NCI-H1048 (cell line): ENCODE results near the gene LGSN.
"Not testable (repeated sequence)": the region's sequence is repeated elsewhere in the genome, so short reads cannot be mapped to it uniquely, and the experiment has no call there.

Source experiments
- DNase-seq: peaks from one replicate; lab custom pipeline; 2025; lab: John Stamatoyannopoulos, UW

Gene LGSN

GRCh38 chr6:63305277-63305676 is 14.5 kb downstream of the LGSN start:
- DNase-seq: no peak

- DNase-seq: no peak
These were observed 16.3 kb downstream of the LGSN start for GRCh38 chr6:63303476-63303875.

DNA sequence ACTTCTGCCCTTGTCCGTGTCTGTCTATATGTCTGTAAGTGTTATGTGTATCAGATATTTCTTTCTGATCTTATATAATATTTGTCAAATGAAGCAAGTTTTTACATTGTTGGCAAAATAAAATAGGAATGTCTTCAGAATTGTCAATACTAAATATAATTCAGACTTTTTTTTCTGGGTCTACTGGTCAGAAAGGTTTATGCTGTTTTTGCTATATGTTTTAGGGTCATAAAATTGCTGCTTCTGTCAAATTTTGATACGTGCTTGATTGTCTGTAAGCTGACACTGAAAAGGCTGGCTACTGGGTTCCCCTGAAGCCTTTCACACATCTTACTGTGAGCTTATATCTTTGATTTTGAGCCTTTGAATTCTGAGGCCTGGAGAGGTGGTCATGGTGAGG is 20.1 kb downstream of the LGSN start:
- DNase-seq: no peak

DNA sequence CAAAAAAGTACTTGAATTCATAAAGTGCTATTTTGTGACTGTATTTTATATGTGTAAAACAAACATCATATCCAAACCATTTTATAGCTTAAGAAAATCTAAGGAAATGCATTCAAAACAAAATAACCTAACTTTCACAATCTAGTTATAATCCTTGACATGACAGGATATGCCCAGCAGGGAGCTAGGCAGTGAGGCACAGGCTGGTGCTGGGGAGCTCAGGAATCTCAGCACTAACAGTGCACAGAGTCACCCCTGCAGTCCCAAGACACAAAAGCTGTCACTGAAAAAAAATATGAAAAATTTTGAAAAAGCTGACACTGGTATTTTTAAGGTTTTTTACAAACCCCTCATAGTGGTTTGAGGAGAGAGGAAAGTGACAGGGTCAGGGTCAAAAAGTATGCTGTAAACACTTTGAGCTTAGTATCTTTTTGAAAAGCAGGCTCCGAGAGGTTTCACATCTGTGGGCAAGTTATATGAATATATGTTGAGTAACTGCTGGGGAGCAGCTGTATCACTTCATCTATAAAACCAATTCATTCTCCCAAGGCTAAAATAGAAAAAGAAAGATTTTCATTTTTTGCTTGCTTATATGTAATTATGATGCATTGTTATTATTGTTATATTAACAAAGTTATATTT is 24.1 kb downstream of the LGSN start:
- no peak for DNase-seq

DNA sequence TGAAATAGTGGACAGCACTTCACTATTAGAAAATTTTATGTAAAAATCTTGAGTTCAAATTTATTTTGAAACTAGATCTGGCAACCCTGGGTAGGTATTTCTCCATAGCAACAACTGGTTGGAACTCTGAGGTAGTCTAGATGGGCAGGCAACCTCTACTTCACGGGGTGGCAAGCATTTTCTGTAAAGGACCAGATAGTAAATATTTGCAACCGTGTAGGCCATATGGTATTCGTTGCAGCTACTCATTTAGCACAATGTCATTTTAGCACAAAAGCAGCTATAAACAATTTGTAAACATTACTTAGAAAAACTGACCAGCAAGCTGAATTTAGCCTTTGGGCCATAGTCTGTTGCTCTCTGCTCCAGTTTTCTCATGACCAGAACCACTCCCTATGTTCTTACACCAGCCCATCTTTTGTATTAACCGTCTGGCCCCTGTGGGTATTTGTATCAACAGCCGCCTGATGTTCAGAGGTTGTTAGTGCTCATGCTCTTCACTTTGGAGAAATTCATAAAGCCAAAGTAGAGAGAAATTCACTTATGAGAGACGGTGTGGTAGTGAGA is 29.2 kb downstream of the LGSN start:
- no peak for DNase-seq

GRCh38 chr6:63289269-63289872 is 30.4 kb downstream of the LGSN start:
- no peak for DNase-seq

DNA sequence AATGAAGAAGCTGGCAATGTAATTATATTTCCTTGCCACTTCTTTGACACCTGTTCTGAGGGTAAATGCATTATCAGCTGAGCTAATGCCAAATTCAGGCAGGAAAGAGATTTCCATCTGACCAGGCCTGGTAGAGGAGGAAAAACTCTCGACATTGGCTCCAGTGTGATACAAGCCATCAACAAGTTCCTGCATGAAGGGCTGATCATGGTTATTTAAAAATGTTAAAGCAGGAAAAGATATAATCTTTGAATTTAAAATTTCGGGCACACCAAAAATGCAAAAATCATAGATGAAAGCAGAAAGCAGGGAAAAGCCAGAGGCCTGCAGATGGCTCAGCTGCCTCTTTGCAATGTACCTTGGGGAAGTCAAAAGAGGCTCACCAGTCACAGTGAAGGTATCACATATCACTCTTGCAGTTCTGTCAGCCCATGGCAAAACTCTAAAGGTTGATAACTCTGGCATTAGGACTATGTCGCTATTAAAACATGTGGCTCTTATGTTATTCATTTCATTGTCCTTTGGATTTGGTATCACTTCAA is 39.1 kb downstream of the LGSN start:
- no peak for DNase-seq

DNA sequence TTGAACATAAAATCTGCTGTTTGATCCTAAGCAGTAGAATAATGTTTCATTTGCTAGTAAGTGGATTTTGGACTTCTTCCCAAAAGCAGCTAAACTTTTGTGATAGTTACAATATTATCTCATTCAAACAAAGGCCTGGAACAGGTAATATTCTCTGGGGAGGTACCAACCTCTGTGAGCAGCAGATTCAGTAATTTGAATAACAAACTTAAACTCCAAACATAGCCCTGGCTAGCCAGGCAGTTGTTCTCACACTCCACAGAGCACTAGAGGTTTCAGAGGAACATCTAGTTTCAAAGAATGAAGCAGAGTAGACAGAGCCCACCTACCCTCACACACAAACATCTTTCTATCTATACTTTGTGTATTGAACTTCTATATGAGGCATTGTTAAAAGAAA is 40.9 kb downstream of the LGSN start:
- DNase-seq: no peak

DNA sequence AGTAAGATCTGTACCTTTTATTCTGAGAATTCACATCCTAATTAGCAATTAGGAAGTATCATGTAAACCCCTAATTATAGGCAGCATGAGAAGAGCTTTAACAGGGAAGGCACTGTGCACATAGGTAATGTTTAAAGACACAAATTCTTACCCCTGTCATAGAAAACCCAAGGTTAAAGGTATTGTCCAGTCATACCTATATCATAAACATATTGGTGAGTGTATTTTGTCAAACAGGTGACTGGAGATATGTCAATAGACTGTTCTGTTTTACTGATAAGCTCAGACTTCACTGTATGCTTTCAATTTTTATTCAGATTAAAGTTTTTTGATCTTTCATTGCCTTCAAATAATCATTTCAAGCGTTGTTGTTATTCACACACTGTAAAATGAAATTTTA is 43.8 kb downstream of the LGSN start:
- DNase-seq: no peak

GRCh38 chr6:63274795-63275430 is 44.9 kb downstream of the LGSN start:
- DNase-seq: not testable (repeated sequence)

GRCh38 chr6:63272397-63272796 is 47.4 kb downstream of the LGSN start:
- no peak for DNase-seq

GRCh38 chr6:63269470-63269869 is 50.3 kb downstream of the LGSN start:
- no peak for DNase-seq

DNA sequence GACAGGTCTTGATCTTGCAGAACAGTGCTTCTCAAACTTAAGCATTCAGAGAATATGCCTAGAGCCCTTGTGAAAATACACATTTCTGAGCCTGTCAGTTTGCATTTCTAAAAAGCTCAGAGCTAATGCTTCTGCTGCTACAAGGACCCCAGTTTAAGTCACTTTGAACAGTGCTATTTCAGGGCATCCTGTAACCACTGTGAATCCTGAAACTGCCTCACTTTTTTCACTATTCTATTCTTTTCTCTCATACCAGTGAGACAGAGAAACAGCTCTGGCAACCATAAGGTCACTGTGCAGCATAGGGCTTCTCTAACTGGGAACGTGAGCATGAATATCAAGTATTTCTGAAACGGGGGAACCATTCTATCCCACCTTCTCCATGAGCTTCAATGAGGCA is 51.2 kb downstream of the LGSN start:
- DNase-seq: no peak

- DNase-seq: no peak
These were observed 52.0 kb downstream of the LGSN start for GRCh38 chr6:63267828-63268227.

GRCh38 chr6:63267046-63267445 is 52.7 kb downstream of the LGSN start:
- DNase-seq: no peak

- no peak for DNase-seq
These were observed 56.3 kb downstream of the LGSN start for GRCh38 chr6:63263444-63263843.

GRCh38 chr6:63261820-63262219 is 58.0 kb downstream of the LGSN start:
- no peak for DNase-seq

- no peak for DNase-seq
These were observed 60.6 kb downstream of the LGSN start for GRCh38 chr6:63259153-63259552.

GRCh38 chr6:63249875-63250482 is 69.8 kb downstream of the LGSN start:
- no peak for DNase-seq

DNA sequence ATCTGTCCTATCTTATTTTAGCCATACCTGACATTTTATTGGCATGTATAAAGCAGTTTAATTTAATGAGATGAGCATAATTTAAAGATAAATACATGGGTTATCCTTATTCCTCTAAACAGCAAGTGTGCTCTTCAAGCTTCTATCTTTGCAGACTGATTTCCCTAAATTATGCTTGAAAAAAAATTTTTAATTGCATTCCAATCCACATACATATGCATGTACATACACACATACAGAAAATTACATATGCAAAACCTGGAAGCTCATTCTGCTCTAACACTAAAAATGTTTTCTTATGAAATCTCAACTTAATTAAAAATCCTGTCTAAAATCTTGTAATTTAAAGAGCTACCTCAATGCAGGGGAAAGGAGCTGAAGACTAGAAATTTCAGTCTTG is 73.2 kb downstream of the LGSN start:
- no peak for DNase-seq

DNA sequence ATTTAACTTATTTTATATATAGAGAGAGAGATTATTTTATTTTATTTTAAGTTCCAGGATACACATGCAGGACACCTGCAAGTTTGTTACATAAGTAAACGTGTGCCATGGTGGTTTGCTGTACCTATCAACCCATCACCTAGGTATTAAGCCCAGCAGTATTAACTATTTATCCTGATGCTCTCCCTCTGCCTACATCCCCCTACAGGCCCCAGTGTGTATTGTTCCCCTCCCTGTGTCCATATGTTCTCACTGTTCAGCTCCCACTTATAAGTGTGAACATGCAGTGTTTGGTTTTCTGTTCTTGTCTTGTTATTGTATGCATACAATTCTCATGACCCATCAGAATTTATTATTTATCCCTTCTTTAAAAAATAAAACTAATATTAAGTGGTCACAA is 73.9 kb downstream of the LGSN start:
- no peak for DNase-seq

DNA sequence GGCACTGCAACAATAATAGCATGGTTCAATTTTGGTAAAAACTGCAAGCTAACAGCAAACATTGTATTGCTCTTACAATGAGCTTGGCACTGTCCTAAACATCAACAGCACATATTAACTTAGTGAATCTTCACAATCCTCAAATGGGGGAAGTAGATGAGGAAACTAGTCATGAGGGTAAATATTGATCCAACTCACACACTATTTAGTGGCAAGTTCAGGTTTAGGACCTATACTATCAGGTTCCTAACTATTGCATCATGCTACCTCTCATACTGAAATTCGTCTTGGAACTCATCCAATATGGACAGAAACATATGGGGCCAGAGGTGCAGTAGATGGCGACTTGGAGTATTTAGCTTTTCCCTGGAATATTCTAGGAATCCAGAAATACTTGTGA is 74.4 kb downstream of the LGSN start:
- DNase-seq: no peak

- no peak for DNase-seq
These were observed 83.4 kb downstream of the LGSN start for GRCh38 chr6:63236398-63236817.
